Measurements from ENCODE around the gene HBA2. TPM values are rescaled to one million over a fixed set of nuclear protein-coding genes. Genes with fewer than 3 reads are reported as not detected.
"Not testable (repeated sequence)": the region's sequence is repeated elsewhere in the genome, so short reads cannot be mapped to it uniquely, and the experiment has no call there.

HBA2 gene
- total and polyA plus RNA-seq, 9 of the 15 experiments (the other 6 are each of a cell fraction or from before 2014, with no cell fraction given), result 40.4 to 853 (median 286) TPM

DNA sequence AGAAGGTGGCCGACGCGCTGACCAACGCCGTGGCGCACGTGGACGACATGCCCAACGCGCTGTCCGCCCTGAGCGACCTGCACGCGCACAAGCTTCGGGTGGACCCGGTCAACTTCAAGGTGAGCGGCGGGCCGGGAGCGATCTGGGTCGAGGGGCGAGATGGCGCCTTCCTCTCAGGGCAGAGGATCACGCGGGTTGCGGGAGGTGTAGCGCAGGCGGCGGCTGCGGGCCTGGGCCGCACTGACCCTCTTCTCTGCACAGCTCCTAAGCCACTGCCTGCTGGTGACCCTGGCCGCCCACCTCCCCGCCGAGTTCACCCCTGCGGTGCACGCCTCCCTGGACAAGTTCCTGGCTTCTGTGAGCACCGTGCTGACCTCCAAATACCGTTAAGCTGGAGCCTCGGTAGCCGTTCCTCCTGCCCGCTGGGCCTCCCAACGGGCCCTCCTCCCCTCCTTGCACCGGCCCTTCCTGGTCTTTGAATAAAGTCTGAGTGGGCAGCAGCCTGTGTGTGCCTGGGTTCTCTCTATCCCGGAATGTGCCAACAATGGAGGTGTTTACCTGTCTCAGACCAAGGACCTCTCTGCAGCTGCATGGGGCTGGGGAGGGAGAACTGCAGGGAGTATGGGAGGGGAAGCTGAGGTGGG is 657 bp downstream of the HBA2 start:
- H3K9me3 ChIP-seq (replicated peaks; ENCODE audit: control insufficient read depth, insufficient read depth, low read depth, low read length); H3K27me3 ChIP-seq (ENCODE audit: control insufficient read depth in 2 of 2, insufficient read depth in 2 of 2, low read length in 2 of 2); ATAC-seq; H2AFZ ChIP-seq (ENCODE audit: low read depth, low read length); CTCF ChIA-PET (ENCODE audit: low intra/inter-chr PET ratio); H4K20me1 ChIP-seq (replicated peaks; ENCODE audit: control insufficient read depth, insufficient read depth, low read length); FAIRE-seq; H3K27ac ChIP-seq (ENCODE audit: extremely low read depth, low read depth, low read length); DNase-seq (ENCODE audit: extremely low read depth in 1 of 4, low spot score in 3 of 4); in situ Hi-C loops (cut with MboI); POLR2A ChIA-PET; intact Hi-C loops (cut with micrococcal nuclease); H3K9me1 ChIP-seq (ENCODE audit: control insufficient read depth, insufficient read depth, low read length): not testable (repeated sequence)
- TF ChIP-seq EGR1 (conservative IDR thresholded peaks at IDR 0.05), result 0 out of 2 replicates have a peak, but pooled peaks have one; percentile 9
- TF ChIP-seq, protein P1, sequence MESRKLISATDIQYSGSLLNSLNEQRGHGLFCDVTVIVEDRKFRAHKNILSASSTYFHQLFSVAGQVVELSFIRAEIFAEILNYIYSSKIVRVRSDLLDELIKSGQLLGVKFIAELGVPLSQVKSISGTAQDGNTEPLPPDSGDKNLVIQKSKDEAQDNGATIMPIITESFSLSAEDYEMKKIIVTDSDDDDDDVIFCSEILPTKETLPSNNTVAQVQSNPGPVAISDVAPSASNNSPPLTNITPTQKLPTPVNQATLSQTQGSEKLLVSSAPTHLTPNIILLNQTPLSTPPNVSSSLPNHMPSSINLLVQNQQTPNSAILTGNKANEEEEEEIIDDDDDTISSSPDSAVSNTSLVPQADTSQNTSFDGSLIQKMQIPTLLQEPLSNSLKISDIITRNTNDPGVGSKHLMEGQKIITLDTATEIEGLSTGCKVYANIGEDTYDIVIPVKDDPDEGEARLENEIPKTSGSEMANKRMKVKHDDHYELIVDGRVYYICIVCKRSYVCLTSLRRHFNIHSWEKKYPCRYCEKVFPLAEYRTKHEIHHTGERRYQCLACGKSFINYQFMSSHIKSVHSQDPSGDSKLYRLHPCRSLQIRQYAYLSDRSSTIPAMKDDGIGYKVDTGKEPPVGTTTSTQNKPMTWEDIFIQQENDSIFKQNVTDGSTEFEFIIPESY (CRISPR knock-in tag; IDR thresholded peaks at IDR 0.05), result peak; percentile 25; the same call in 1 of the 2 replicates
- peaks cover 19% of the 10 kb centered on the region for H3K79me2 ChIP-seq (ENCODE audit: control insufficient read depth, insufficient read depth, low read length)
- H3K4me1 ChIP-seq (replicated peaks in 1 of 2; ENCODE audit: control insufficient read depth in 2 of 2, insufficient read depth in 2 of 2, low read length in 2 of 2), result peaks cover 19 to 55% of the 10 kb centered on the region in 2 experiments; a peak in 4 of 5 replicates
- peak overlapping the region in 1 of 2 experiments; percentile 84; a peak in 3 of 4 replicates for H3K9ac ChIP-seq (ENCODE audit: insufficient read depth in 1 of 2, low read depth in 2 of 2, low read length in 2 of 2)
- H3K4me2 ChIP-seq (ENCODE audit: insufficient read depth, low read length), result 0 out of 2 replicates have a peak overlapping the region, but pooled peaks have one; percentile 18
- TSS peak; percentile 97 for BruUV-seq (replicated peaks)
- peak overlapping the region; percentile 32 for H3K4me3 ChIP-seq
- H3K36me3 ChIP-seq (ENCODE audit: control insufficient read depth, insufficient read depth, low read length), result peaks cover 11% of the 10 kb centered on the region; the same call in 1 of the 3 replicates
- 15% methylated on average over 8 of the region's 44 CpGs for WGBS (ENCODE audit: insufficient coverage, low coverage, missing lambda C conversion rate)
